Measurements from ENCODE around the gene FABP3. TPM values are rescaled to one million over a fixed set of nuclear protein-coding genes. Genes with fewer than 3 reads are reported as not detected.

The FABP3 gene
- total RNA-seq, 4 donors from 2014 or later: 4.9 to 15.6 (median 12.9) TPM

DNA sequence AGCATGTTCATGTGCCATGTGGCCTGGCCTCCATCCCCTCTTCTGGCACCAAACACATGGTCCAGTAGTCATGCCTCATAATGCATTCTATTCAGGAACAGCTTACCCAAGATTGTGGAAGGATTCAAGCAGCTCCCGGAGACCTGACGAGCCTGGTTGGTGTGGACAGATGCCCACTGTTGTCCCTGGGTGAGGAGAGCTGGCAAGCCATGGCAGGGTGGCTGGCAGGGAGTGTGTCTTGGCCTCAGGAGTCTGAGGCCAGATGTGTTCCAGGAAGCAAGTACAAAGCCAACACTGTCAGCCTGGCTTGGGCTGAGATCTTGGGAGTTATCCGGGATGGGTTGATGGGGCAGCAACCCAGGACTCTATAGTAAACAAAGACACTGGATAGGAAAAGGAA is 7.3 kb upstream of the FABP3 start:
- TF ChIP-seq, protein P1, sequence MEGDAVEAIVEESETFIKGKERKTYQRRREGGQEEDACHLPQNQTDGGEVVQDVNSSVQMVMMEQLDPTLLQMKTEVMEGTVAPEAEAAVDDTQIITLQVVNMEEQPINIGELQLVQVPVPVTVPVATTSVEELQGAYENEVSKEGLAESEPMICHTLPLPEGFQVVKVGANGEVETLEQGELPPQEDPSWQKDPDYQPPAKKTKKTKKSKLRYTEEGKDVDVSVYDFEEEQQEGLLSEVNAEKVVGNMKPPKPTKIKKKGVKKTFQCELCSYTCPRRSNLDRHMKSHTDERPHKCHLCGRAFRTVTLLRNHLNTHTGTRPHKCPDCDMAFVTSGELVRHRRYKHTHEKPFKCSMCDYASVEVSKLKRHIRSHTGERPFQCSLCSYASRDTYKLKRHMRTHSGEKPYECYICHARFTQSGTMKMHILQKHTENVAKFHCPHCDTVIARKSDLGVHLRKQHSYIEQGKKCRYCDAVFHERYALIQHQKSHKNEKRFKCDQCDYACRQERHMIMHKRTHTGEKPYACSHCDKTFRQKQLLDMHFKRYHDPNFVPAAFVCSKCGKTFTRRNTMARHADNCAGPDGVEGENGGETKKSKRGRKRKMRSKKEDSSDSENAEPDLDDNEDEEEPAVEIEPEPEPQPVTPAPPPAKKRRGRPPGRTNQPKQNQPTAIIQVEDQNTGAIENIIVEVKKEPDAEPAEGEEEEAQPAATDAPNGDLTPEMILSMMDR (IDR thresholded peaks at IDR 0.05): no peak
- no peak for DNase-seq (ENCODE audit: low spot score)
- ATAC-seq (ENCODE audit: low FRiP score): no peak

DNA sequence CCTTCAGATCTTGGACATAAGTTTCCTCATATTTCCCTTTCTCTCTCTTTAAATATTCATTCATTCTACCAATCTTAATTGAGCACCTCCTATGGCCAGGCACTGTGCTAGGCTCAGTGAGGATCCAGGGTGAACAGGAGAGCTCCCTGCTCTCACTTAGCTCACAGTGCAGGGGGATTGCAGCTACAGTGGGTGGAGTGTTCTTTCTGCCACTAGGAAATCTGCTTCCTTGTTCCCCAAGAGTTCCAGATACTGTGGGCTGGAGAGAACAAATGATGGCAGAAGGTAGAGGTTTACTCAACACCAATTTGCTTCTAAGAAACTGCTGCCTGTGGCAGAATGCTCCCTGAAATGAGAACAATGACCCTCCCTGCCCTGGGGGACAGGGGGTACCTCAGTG is 5.1 kb upstream of the FABP3 start:
- ATAC-seq (ENCODE audit: low FRiP score) (no peak), DNase-seq (ENCODE audit: low spot score) (no peak)
- TF ChIP-seq, protein P1 (IDR thresholded peaks at IDR 0.05): no peak

DNA sequence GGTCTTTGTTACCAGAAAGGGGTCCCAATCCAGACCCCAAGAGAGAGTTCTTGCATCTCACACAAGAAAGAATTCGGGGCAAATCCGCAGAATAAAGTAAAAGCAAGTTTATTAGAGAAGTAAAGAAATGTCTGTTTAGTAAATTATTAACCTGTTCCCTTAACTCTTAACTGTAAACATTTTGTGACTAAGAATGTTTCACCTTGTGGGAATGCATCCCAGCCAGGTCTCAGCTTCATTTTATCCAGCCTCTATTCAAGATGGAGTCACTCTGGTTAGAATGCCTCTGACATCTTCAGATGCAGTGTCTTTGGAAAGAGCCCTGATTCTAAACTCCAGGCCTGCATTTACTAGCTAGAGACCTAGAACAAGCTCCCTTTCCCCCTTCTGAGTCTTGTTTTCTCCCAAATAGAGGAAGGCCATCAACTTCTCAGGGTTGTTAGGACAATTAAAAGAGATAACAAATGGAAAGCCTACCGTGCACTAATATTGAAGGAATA is 4.5 kb upstream of the FABP3 start:
- ATAC-seq (ENCODE audit: low FRiP score) (no peak), DNase-seq (ENCODE audit: low spot score) (no peak)
- TF ChIP-seq, protein P1 (IDR thresholded peaks at IDR 0.05): no peak

DNA sequence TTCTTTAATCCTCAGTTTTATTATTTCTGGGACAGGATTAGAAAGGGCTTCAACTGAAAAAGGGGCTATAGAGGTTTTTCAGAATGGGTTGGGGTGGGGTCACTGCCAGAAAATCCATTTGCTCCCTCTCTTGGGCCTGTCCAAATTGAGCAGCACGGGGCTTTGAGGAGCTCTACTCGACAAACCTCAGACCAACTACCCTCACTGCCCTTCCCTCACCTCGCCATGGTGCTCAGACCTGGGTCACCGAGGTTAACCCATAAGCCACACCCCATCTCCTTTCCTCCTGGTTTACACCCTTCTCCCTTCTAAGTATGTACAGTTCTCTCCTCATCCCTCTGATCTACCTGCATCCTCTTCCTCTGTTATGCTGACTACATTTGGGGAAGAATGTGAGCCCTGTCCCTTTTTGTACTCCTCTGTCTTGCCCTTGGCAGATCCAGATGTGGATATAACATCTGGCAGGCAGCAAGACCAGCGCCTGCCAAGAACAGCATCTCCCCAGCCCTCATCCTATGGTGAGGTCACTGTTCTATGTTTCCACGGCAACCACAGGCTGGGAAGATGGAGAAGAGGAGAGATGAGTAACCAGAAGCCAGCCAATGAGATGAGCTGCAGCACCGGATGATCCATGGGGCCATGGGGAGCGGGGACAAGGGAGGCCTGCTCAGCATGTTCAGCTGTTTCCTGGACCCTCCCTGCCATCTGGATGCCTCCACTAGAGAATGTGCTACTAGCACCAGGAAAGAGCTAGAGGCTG is 3.7 kb upstream of the FABP3 start:
- DNase-seq (ENCODE audit: low spot score) (no peak), ATAC-seq (ENCODE audit: low FRiP score) (no peak)
- TF ChIP-seq, protein P1 (IDR thresholded peaks at IDR 0.05): no peak

DNA sequence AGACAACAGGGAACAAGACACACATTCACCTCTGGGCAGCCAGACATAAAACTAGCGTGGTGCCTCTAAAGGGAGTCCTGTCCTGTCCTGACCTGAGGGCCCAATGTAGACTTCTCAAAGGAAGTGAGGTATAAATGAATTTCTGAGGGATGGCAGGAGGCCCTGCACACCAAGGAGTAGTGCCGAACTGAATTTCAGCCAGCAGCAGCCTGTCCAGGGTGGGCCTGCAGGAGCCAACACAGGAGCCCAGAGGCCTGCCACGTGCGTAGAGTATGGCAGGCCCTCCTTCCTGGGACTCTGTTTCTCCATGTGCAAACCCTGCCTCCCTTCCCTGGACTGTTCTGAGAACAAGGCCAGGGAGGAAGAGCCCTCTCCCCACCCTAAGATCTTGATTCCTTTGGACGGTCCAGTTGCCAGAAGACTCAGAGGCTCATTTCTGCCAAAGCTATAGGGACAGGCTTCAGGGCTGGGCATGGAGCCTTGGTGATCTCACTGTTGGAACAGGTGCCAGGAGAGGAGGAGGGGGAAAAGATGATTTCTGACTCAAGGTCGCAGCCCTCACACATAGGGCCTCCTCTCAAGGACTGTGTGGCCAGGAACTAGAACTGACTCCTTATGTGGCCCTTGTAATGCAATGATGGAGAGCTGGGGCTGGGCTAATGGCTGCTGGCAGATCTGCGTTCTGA is 1.8 kb upstream of the FABP3 start:
- DNase-seq (ENCODE audit: low spot score) (no peak), ATAC-seq (ENCODE audit: low FRiP score) (no peak)
- TF ChIP-seq, protein P1 (IDR thresholded peaks at IDR 0.05): no peak

DNA sequence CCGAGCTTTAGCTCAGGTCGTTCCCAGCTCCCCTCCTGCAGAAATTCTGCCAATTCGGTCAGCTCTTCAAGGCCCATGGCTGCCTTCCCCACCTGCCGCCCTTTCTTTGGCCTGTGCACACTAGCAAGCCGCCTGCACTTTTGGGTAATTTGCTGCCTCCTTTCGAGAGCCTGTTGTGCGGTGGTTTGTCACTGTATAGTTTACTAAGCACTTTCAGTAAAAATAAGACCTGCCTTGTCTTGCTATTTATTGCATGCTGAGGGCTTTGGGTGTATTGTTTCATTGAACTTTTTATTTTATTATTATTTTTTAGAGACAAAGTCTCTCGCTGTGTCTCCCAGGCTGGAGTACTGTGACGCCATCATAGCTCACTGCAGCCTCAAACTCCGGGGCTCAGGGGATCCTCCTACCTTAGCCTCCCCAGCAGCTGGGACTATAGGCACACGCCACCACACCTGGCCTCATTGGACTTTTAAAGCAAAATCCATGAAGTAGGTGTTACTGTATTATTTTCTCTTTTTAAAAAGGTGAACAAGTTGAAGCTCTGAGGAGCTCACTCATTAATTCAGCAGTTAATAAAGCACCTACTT is 1.1 kb upstream of the FABP3 start:
- ATAC-seq (ENCODE audit: low FRiP score) (no peak), DNase-seq (ENCODE audit: low spot score) (no peak)
- TF ChIP-seq, protein P1 (IDR thresholded peaks at IDR 0.05): no peak
